ENCODE results near the gene CNDP1.

- TF ChIP-seq CTCF (IDR thresholded peaks at IDR 0.05) (no peak), POLR2A (IDR thresholded peaks at IDR 0.05) (no peak)
Observed at GRCh38 chr18:74590671-74591070, 56.4 kb downstream of the CNDP1 start.
